ENCODE measurements around the gene HDAC7.

GRCh38 chr12:47773858-47774580 is 45.7 kb downstream of the HDAC7 start:
- no peak for TF ChIP-seq CTCF (conservative IDR thresholded peaks at IDR 0.05; ENCODE audit: low read depth, low read length)
- TF ChIP-seq EZH2phosphoT487 (IDR thresholded peaks at IDR 0.05; ENCODE audit: borderline replicate concordance, low read length) = no peak
- no peak for TF ChIP-seq EZH2 (IDR thresholded peaks at IDR 0.05; ENCODE audit: low read length, unreplicated experiment)

All from PC-3 (cell line).